H1 (cell line): ENCODE data around the gene EPHA3. TPM values are rescaled to one million over a fixed set of nuclear protein-coding genes. Genes with fewer than 3 reads are reported as not detected.

Source experiments
- CHD2 ChIP-seq: IDR thresholded peaks from 2 replicates; pipeline ENCODE4 v1.6.1; 2012; ENCODE audit warnings: low read length, improper control_type of control experiment
- GTF2F1 ChIP-seq: IDR thresholded peaks from 2 replicates; pipeline ENCODE4 v1.6.1; 2012; ENCODE audit warnings: low read depth, low read length, improper control_type of control experiment, borderline replicate concordance
- MAX ChIP-seq: IDR thresholded peaks from 2 replicates; pipeline ENCODE4 v1.6.1; 2012; ENCODE audit warnings: inconsistent platforms
- POLR2A ChIP-seq, 2 experiments: IDR thresholded peaks; 1 replicate in 1 of 2; 2 replicates in 1 of 2; pipeline ENCODE4 v1.6.1; 2011; ENCODE audit warnings: low read depth in 2 of 2, low read length in 2 of 2, mild to moderate bottlenecking in 2 of 2; ENCODE audit errors: control extremely low read depth in 1 of 2
- RAD21 ChIP-seq, 2 experiments: IDR thresholded peaks in 1 of 2; conservative IDR thresholded peaks in 1 of 2; 2 replicates each; pipeline ENCODE4 v1.6.1; 2011; ENCODE audit warnings: low read depth in 2 of 2, low read length in 2 of 2, improper control_type of control experiment in 1 of 2, inconsistent platforms in 1 of 2, mild to moderate bottlenecking in 1 of 2, moderate library complexity in 1 of 2
- RXRA ChIP-seq: IDR thresholded peaks from 2 replicates; pipeline ENCODE4 v1.6.1; 2011; ENCODE audit warnings: low read depth, mild to moderate bottlenecking, low read length, moderate library complexity; ENCODE audit not compliant: insufficient read depth
- polyA plus RNA-seq, 7 experiments: library from polyadenylated mRNA; depleted of rRNA in 3 of 7; stranded (reverse) in 5 of 7; unstranded in 2 of 7; fragments of >200 nt in 5 of 7; fragments of 200-250 nt in 2 of 7; gene quantifications; 1 replicate in 5 of 7; 2 replicates in 1 of 7; 4 replicates in 1 of 7; pipeline versions ENCODE4 v1.2.1 to v1.2.3, GENCODE V29; 2011 to 2013; ENCODE audit warnings: missing spikeins in 2 of 7, mixed read lengths in 2 of 7
- total RNA-seq: library from RNA; stranded (reverse); fragmentation: NEBNext Ultra II Directional; extraction: Animal tissue kit (Norgen Biotek cat#: 25700); gene quantifications from 2 replicates; pipeline ENCODE4 v1.2.1, GENCODE V29; 2021

EPHA3 gene
- total and polyA plus RNA-seq, 2 of the 8 experiments (the other 6 are each of a cell fraction or from before 2014, with no cell fraction given) = 0.09 to 0.22 TPM

GRCh38 chr3:89179355-89180001, 72.1 kb downstream of the EPHA3 start (continued):
- TF ChIP-seq RAD21 (IDR thresholded peaks at IDR 0.05 in 1 of 2, conservative IDR thresholded peaks at IDR 0.05 in 1 of 2; ENCODE audit: low read depth in 2 of 2, low read length in 2 of 2) (no peak), RXRA (no peak), POLR2A (IDR thresholded peaks at IDR 0.05; ENCODE audit: control extremely low read depth in 1 of 2, low read depth in 2 of 2, low read length in 2 of 2) (no peak), GTF2F1 (no peak), CHD2 (no peak), MAX (no peak)
- TF ChIP-seq, all 59 proteins: peak for 0
